ENCODE measurements around the gene NAAA.

NAAA gene

DNA sequence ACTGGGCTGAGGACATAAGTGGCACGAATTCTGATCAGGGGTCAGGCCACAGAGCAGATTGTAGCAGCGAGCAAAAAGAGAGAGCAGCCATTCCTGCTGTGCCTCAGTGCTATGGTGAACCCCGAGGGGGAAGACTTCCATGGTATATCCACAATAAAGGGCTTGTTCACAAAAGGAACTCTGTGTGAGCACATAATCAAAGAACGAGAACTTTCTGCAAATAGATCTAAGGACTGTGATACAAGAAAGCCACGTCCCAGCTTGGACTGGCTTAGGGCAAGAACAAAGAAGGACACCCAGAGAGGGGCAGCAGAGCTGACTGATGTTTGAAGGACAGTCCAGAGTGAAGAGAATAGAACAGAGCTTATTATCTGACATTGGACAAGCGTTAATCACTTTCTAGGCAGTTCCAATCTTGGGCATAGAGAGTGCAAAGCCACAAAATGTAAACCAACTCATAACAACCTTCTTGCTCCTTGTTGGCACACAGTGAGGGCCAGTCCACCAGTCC, 62.5 kb downstream of the NAAA start:
- TF ChIP-seq, protein P1, sequence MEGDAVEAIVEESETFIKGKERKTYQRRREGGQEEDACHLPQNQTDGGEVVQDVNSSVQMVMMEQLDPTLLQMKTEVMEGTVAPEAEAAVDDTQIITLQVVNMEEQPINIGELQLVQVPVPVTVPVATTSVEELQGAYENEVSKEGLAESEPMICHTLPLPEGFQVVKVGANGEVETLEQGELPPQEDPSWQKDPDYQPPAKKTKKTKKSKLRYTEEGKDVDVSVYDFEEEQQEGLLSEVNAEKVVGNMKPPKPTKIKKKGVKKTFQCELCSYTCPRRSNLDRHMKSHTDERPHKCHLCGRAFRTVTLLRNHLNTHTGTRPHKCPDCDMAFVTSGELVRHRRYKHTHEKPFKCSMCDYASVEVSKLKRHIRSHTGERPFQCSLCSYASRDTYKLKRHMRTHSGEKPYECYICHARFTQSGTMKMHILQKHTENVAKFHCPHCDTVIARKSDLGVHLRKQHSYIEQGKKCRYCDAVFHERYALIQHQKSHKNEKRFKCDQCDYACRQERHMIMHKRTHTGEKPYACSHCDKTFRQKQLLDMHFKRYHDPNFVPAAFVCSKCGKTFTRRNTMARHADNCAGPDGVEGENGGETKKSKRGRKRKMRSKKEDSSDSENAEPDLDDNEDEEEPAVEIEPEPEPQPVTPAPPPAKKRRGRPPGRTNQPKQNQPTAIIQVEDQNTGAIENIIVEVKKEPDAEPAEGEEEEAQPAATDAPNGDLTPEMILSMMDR (IDR thresholded peaks at IDR 0.05; ENCODE audit: low read depth, low read length): no peak
- DNase-seq (ENCODE audit: extremely low read depth, low read depth): no peak

DNA sequence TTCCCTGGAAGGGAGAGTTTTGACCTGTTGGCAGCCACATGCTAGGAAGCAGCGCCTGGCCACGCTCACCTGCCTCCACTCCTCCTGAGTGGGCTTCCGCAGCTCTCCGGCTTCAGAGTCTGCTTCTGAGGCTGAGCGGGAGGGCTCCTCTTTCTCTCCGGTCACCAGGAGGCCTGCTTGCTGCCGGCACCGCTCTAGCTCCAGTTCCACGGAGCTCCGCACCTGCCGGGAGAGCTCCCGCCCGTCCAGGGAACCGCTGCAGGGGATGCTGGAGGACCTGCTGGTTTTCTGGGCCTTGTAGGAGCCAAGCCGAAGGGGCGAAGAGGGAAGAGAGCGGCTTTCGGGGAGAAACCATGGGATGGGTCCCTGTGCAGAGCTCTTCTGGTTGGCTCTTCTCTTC, 64.6 kb downstream of the NAAA start:
- no peak for DNase-seq (ENCODE audit: extremely low read depth, low read depth)
- TF ChIP-seq, protein P1 (IDR thresholded peaks at IDR 0.05; ENCODE audit: low read depth, low read length): no peak

GRCh38 chr4:75869100-75869499, 71.7 kb downstream of the NAAA start:
- TF ChIP-seq, protein P1 (IDR thresholded peaks at IDR 0.05; ENCODE audit: low read depth, low read length): no peak
- DNase-seq (ENCODE audit: extremely low read depth, low read depth): no peak

- DNase-seq (ENCODE audit: extremely low read depth, low read depth): no peak
- TF ChIP-seq, protein P1 (IDR thresholded peaks at IDR 0.05; ENCODE audit: low read depth, low read length): no peak
Measured at GRCh38 chr4:75867130-75867529, 73.7 kb downstream of the NAAA start.

Measured in AG09319 (cell line).